GM10266 (cell line): ENCODE data around the gene NLRC5.

ENCODE experiments used
- DNase-seq: peaks from one replicate; pipeline ENCODE4 v3.0.0; 2012; ENCODE audit errors: extremely low spot score
- TF ChIP-seq, protein P1 (sequence below): IDR thresholded peaks from 2 replicates; pipeline ENCODE4 v1.5.1; 2012; ENCODE audit warnings: mild to moderate bottlenecking, low read depth; ENCODE audit not compliant: control insufficient read depth, insufficient read depth; ENCODE audit errors: missing control alignments

NLRC5 gene

GRCh38 chr16:56997931-56998330 is 8.6 kb downstream of the NLRC5 start:
- DNase-seq: no peak
- TF ChIP-seq, protein P1, sequence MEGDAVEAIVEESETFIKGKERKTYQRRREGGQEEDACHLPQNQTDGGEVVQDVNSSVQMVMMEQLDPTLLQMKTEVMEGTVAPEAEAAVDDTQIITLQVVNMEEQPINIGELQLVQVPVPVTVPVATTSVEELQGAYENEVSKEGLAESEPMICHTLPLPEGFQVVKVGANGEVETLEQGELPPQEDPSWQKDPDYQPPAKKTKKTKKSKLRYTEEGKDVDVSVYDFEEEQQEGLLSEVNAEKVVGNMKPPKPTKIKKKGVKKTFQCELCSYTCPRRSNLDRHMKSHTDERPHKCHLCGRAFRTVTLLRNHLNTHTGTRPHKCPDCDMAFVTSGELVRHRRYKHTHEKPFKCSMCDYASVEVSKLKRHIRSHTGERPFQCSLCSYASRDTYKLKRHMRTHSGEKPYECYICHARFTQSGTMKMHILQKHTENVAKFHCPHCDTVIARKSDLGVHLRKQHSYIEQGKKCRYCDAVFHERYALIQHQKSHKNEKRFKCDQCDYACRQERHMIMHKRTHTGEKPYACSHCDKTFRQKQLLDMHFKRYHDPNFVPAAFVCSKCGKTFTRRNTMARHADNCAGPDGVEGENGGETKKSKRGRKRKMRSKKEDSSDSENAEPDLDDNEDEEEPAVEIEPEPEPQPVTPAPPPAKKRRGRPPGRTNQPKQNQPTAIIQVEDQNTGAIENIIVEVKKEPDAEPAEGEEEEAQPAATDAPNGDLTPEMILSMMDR: no peak

DNA sequence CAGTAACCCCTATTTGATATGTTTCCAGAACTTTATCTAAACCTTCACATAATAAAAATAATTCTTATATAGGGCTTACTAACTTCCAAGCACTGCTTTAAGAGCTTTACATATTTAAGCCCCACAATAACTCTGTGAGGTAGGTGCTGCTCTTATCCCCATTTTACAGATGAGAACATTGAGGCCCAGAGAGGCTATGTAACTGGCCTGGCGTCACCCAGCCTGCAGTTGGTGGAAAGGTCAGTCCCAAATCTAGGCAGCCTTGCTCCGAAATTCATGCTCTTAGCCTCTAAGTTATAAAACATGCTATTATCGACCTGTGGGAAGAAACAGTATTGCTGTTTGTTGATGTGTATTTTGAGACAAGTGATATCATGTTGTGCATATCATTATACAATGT is 9.0 kb downstream of the NLRC5 start:
- DNase-seq: no peak
- TF ChIP-seq, protein P1: no peak

- no peak for DNase-seq
- TF ChIP-seq, protein P1: no peak
These were observed 9.5 kb downstream of the NLRC5 start for GRCh38 chr16:56998861-56999260.

DNA sequence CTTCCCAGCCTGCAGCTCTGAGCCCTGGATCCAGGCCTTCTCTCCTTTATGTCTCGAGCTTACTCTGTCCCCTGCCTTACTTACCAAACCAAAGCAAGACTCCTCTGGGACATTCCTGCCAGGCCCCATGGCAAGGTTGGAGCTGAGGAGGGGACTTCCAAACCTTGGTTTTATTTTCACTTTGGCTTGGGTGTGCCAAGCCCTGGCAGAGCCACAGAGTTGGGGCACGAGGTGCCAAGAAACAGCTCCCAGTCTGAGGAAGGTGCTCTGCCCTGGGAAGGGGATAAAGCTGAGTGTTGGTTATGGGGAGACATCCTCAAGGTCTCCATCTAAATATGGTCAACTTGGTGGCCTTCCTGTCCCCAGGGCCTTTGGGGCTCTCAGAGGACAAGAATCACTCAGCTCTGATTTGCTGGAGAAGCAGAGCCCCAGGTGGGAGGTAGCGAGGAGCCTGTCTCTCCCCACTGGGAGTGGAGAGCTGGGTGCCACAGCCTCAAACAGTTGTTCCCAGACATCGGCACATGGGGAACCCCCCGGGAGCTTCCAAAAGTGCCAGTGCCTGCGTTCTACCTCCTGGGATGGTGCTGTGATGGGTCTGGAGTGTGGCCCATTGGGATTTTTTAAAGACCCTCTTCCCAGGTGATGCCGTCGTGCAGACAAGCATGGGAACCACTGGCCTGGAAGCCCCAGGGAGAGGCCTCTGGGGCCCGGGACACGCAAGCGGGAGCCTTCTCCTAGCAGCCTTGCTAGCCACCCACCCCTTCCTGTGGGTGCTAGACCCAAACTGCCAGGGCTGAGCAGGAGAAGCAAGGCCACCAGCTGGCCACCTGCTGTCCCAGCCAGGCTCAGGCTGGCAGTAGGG is 10.3 kb downstream of the NLRC5 start:
- peak; percentile 59 for DNase-seq
- TF ChIP-seq, protein P1: no peak

DNA sequence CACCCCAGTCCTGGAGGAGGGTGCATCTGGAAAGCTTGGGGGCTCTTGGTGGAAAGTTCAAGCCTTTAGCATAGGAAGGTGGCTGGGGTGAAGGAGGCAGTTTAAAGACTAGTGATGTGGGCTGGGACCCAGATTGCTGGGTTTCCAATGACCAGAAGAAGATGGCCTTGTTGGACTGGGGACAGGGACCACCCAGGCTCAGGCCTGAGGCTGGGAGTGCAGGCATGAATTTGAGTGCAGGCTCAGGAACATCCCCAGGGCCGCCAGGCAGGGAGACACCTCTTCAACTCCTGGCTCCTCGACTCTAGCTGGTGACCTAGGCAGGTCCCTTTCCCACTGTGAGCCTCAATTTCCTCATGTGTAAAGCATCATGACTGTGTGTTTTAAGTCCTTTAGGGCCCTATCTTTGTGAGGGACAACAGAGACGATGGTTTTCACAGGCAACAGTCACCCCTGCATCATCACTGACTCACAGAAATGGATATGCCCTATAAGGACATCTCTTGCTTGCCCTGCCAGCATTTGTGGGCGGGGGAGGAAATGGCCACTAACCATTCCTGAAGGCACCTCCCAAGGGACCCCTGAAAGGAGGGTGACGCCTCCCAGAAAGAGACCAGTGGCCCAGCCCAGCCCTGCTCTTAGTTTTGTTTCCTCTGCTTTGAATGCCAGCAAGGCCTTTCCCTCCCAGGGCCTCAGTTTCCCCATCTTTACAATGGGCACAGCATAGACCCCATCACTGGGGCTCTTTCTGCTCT is 11.1 kb downstream of the NLRC5 start:
- TF ChIP-seq, protein P1: no peak
- peak; percentile 66 for DNase-seq

GRCh38 chr16:57001026-57001679 is 11.8 kb downstream of the NLRC5 start:
- DNase-seq: no peak
- TF ChIP-seq, protein P1: no peak
